Hepatocyte (in vitro differentiated cells): Measurements from ENCODE around the gene TUFM. TPM values are rescaled to one million over a fixed set of nuclear protein-coding genes. Genes with fewer than 3 reads are reported as not detected.

Experiments
- DNase-seq: peaks from one replicate; pipeline ENCODE4 v3.0.0-alpha.2; 2016; ENCODE audit warnings: low spot score
- H2AFZ ChIP-seq: fragments of 200-600 bp; sonication (generic); 2 replicates; pipeline ENCODE4 v1.6.0; 2016; ENCODE audit warnings: antibody characterized with exemption, mild to moderate bottlenecking
- H3K27ac ChIP-seq: fragments of 200-600 bp; sonication (generic); 2 replicates; pipeline ENCODE4 v1.5.1; 2016; ENCODE audit warnings: mild to moderate bottlenecking
- H3K27me3 ChIP-seq: fragments of 200-600 bp; sonication (generic); 2 replicates; pipeline ENCODE4 v1.6.1; 2016
- H3K36me3 ChIP-seq: fragments of 200-600 bp; sonication (generic); replicated peaks from 2 replicates; pipeline ENCODE4 v1.5.1; 2016; ENCODE audit warnings: low read depth; ENCODE audit not compliant: insufficient read depth
- H3K4me1 ChIP-seq: fragments of 200-600 bp; sonication (generic); 2 replicates; pipeline ENCODE4 v1.5.1; 2016; ENCODE audit warnings: mild to moderate bottlenecking, moderate library complexity; ENCODE audit not compliant: insufficient read depth
- H3K4me2 ChIP-seq: fragments of 200-600 bp; sonication (generic); 2 replicates; pipeline ENCODE4 v1.6.0; 2016
- H3K4me3 ChIP-seq: fragments of 200-600 bp; sonication (generic); 2 replicates; pipeline ENCODE4 v1.5.1; 2016; ENCODE audit warnings: mild to moderate bottlenecking
- H3K79me2 ChIP-seq: fragments of 200-600 bp; sonication (generic); 2 replicates; pipeline ENCODE4 v1.6.0; 2017; ENCODE audit warnings: mild to moderate bottlenecking
- H3K9me2 ChIP-seq: fragments of 200-600 bp; sonication (generic); replicated peaks from 2 replicates; pipeline ENCODE4 v1.6.0; 2017; ENCODE audit warnings: mild to moderate bottlenecking; ENCODE audit not compliant: insufficient read depth
- H3K9me3 ChIP-seq: fragments of 200-600 bp; sonication (generic); 2 replicates; pipeline ENCODE4 v1.5.1; 2016; ENCODE audit warnings: low read depth, mild to moderate bottlenecking
- H4K20me1 ChIP-seq: fragments of 200-600 bp; sonication (generic); 2 replicates; pipeline ENCODE4 v1.6.0; 2016; ENCODE audit warnings: mild to moderate bottlenecking; ENCODE audit not compliant: insufficient read depth, poor library complexity, severe bottlenecking
- CTCF ChIP-seq: fragments of 200-600 bp; sonication (generic); IDR thresholded peaks from 2 replicates; pipeline ENCODE4 v1.5.1; 2016; ENCODE audit warnings: antibody characterized with exemption, mild to moderate bottlenecking; ENCODE audit not compliant: poor library complexity
- EZH2 ChIP-seq: fragments of 200-600 bp; sonication (generic); IDR thresholded peaks from 2 replicates; pipeline ENCODE4 v1.6.1; 2016; ENCODE audit warnings: antibody characterized with exemption, mild to moderate bottlenecking, borderline replicate concordance
- EZH2phosphoT487 ChIP-seq: fragments of 200-600 bp; sonication (generic); IDR thresholded peaks from one replicate; pipeline ENCODE4 v1.6.1; 2018; ENCODE audit warnings: antibody characterized with exemption, mild to moderate bottlenecking, low read depth, moderate library complexity; ENCODE audit not compliant: unreplicated experiment, severe bottlenecking
- WGBS: methylation state at CpG from one replicate; pipeline ENCODE4 v1.1.6; 2016; ENCODE audit warnings: low lambda C conversion rate; ENCODE audit errors: missing lambda C conversion rate; 5-methylcytosine and 5-hydroxymethylcytosine counted together
- polyA plus RNA-seq: library from polyadenylated mRNA; unstranded; fragments of >200 nt; fragmentation: Nextera tagmentation; extraction: Ambion mirVana; gene quantifications from 2 replicates; pipeline ENCODE4 v1.2.1, GENCODE V29; 2016
- total RNA-seq: library from RNA; depleted of rRNA; stranded (reverse); fragments of >200 nt; gene quantifications from 2 replicates; pipeline ENCODE4 v1.2.3, GENCODE V29; 2014

Gene TUFM
- total and polyA plus RNA-seq, 2 experiments from 2014 or later = 107 to 244 TPM

- Histone ChIP-seq H3K9me2 (no peaks in the 10 kb centered on the region), H3K36me3 (no peaks in the 10 kb centered on the region), H4K20me1 (peaks cover 34% of the 10 kb centered on the region), H3K79me2 (peaks cover 67% of the 10 kb centered on the region), H3K4me3 (peak overlapping the region; percentile 99), H2AFZ (peak overlapping the region; percentile 68), H3K9me3 (no peaks in the 10 kb centered on the region), H3K4me2 (peak overlapping the region; percentile 85), H3K27ac (peak overlapping the region; percentile 100), H3K27me3 (no peaks in the 10 kb centered on the region), H3K4me1 (peaks cover 22% of the 10 kb centered on the region)
- TF ChIP-seq EZH2 (no peak), CTCF (peak; percentile 23), EZH2phosphoT487 (no peak)
- peak; percentile 99 for DNase-seq
- under 1% methylated on average over 50 of the region's 60 CpGs for WGBS
Measured at GRCh38 chr16:28823873-28824716, 22.1 kb downstream of the TUFM start.

GRCh38 chr16:28823291-28823872 is 22.8 kb downstream of the TUFM start:
- H3K9me3 ChIP-seq = no peaks in the 10 kb centered on the region
- H3K4me2 ChIP-seq = peak overlapping the region; percentile 85
- peak overlapping the region; percentile 100 for H3K27ac ChIP-seq
- no peaks in the 10 kb centered on the region for H3K9me2 ChIP-seq
- no peak for DNase-seq
- TF ChIP-seq EZH2phosphoT487 (no peak), CTCF (no peak), EZH2 (no peak)
- H3K4me3 ChIP-seq = peak overlapping the region; percentile 99
- H3K79me2 ChIP-seq = peaks cover 60% of the 10 kb centered on the region
- H3K36me3 ChIP-seq = no peaks in the 10 kb centered on the region
- H4K20me1 ChIP-seq = peaks cover 29% of the 10 kb centered on the region
- peaks cover 22% of the 10 kb centered on the region for H3K4me1 ChIP-seq
- H3K27me3 ChIP-seq = no peaks in the 10 kb centered on the region
- peak overlapping the region; percentile 47 for H2AFZ ChIP-seq
- WGBS = 1% methylated on average over 25 of the region's 62 CpGs

- WGBS = 1% methylated on average over 27 of the region's 91 CpGs
- H3K79me2 ChIP-seq = peaks cover 53% of the 10 kb centered on the region
- no peak for TF ChIP-seq EZH2
- no peak for TF ChIP-seq CTCF
- TF ChIP-seq EZH2phosphoT487 = no peak
Measured at GRCh38 chr16:28822520-28823290, 23.4 kb downstream of the TUFM start, which contains the start of gene ATXN2L. ATXN2L (plus strand) TSS chr16:28822999; CDS start chr16:28823260, 261 bp downstream.

More at GRCh38 chr16:28822520-28823290, 23.4 kb downstream of the TUFM start, which contains the start of gene ATXN2L:
- Histone ChIP-seq H3K4me2 (peak within 1 kb of the TSS; percentile 85), H2AFZ (peak within 1 kb of the TSS; percentile 62), H3K4me3 (peak within 1 kb of the TSS; percentile 99), H3K27ac (peak within 1 kb of the TSS; percentile 100), H3K9me3 (no peaks in the 10 kb centered on the region), H3K36me3 (no peaks in the 10 kb centered on the region), H3K9me2 (no peaks in the 10 kb centered on the region), H3K4me1 (peaks cover 22% of the 10 kb centered on the region), H4K20me1 (peaks cover 28% of the 10 kb centered on the region), H3K27me3 (no peaks in the 10 kb centered on the region)
- peak; percentile 98 for DNase-seq
